Transverse colon (tissue), 4 donors: ENCODE measurements around the gene UBE2O. TPM values are rescaled to one million over a fixed set of nuclear protein-coding genes. Genes with fewer than 3 reads are reported as not detected.

Experiments used
- DNase-seq: peaks from one replicate; pipeline ENCODE4 v3.0.0-alpha.2; 2019
- H3K27ac ChIP-seq, 4 donors: fragments of 200-600 bp; sonication (generic); 2 replicates each; pipeline ENCODE4 v1.5.1; 2016 to 2018; ENCODE audit warnings: inconsistent platforms in 4 of 4
- H3K27me3 ChIP-seq: fragments of 200-600 bp; sonication (generic); 2 replicates; pipeline ENCODE4 v1.5.1; 2017; ENCODE audit warnings: inconsistent platforms
- H3K36me3 ChIP-seq, 4 donors: fragments of 200-600 bp; sonication (generic); 2 replicates each; pipeline ENCODE4 v1.5.1; 2017 to 2019; ENCODE audit warnings: inconsistent platforms in 4 of 4
- H3K4me1 ChIP-seq, 4 donors: fragments of 200-600 bp; sonication (generic); 2 replicates each; pipeline ENCODE4 v1.5.1; 2017 to 2020; ENCODE audit warnings: inconsistent platforms in 4 of 4
- H3K4me3 ChIP-seq, 4 donors: fragments of 200-600 bp; sonication (generic); 1 replicate in 1 of 4; 2 replicates in 3 of 4; pipeline versions ENCODE4 v1.5.1 to v1.6.1; 2017 to 2019; ENCODE audit warnings: inconsistent platforms in 4 of 4
- H3K9me3 ChIP-seq, 2 donors: fragments of 200-600 bp; sonication (generic); 2 replicates each; pipeline ENCODE4 v1.5.1; 2017 to 2019; ENCODE audit warnings: inconsistent platforms in 2 of 2
- EP300 ChIP-seq: sonication (generic); formaldehyde crosslinking; IDR thresholded peaks from one replicate; pipeline ENCODE4 v1.6.1; 2017; ENCODE audit warnings: antibody characterized with exemption, low read depth
- POLR2A ChIP-seq: fragments of 450-650 bp; IDR thresholded peaks from one replicate; pipeline ENCODE4 v1.6.1; 2016; ENCODE audit warnings: antibody characterized with exemption, mild to moderate bottlenecking, moderate library complexity
- POLR2AphosphoS5 ChIP-seq, 3 donors: sonication (generic); formaldehyde crosslinking; IDR thresholded peaks; one replicate each; pipeline ENCODE4 v1.6.1; 2016; ENCODE audit warnings: antibody characterized with exemption in 3 of 3
- WGBS, 2 donors: methylation state at CpG; one replicate each; pipeline ENCODE4 v1.1.5; 2018; ENCODE audit warnings: low coverage in 1 of 2; 5-methylcytosine and 5-hydroxymethylcytosine counted together
- in situ Hi-C, 4 donors: fragments of 200-750 bp; cut with MboI; loops; one replicate each; pipeline versions ENCODE4 v1.15.0 to v1.15.1; 2017; ENCODE audit warnings: low sequenced_read_pairs in 3 of 4, low pct_ligation_motif_present in 1 of 4, low pct_unique_long_range_greater_than_20kb in 1 of 4
- intact Hi-C: fragments of 100-400 bp; cut with DNase I; formaldehyde crosslinking; loops from one replicate; pipeline ENCODE4 v1.15.1; 2023; ENCODE audit warnings: low total_unique reads
- total RNA-seq, 4 donors: library from RNA; depleted of rRNA; stranded (reverse); fragments of >200 nt; gene quantifications; one replicate each; pipeline ENCODE4 v1.1.0, GENCODE V29; 2016
- TF ChIP-seq, protein P1 (sequence below), 5 experiments: fragments of 200-600 bp in 3 of 5; fragments of 450-650 bp in 2 of 5; sonication (generic) in 3 of 5; IDR thresholded peaks; 1 replicate in 2 of 5; 2 replicates in 3 of 5; pipeline ENCODE4 v1.5.1; 2016 to 2017; ENCODE audit warnings: antibody characterized with exemption in 5 of 5, inconsistent platforms in 3 of 5, mild to moderate bottlenecking in 2 of 5, moderate library complexity in 1 of 5

The UBE2O gene
- total RNA-seq, 4 donors from 2014 or later, result 9.8 to 28.8 (median 15.9) TPM

DNA sequence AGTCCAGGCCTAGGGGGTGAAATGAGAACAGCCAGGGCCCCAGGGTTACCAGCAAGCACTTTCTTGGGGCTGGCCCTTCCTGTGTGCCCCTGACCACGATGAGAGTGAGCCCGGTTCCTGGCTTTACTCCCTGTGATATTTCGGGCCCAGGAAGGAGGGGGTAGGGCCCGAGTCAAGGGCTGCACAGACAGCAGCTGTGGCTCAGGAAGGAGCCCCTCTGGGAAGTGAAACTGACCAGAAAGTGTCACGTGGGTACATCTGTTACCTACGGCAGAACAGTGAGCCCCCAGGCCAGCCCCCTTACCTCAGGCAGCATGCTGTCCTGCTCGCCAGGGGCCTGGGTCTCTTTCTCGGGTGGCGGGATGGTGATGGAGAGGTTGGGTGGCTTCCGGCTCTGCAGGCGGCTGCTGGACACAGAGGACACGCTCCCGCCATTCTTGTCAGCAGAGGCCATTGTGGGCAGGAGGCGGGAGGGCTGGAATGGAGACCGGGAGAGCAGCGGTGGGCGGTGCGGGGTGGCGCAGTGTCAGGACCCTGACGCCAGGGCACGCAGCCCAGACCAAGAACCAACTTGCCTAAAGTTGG lies 28.2 kb upstream of the UBE2O start:
- in situ Hi-C loops, result no loop called here
- DNase-seq, result peak; percentile 68
- H3K27ac ChIP-seq, result peak overlapping the region; percentile 61 to 79 (median 70)
- 77% methylated on average over 21 of the region's 21 CpGs; no CpG with 5 or more reads in 1 of the 2 donors for WGBS, 2 donors
- no peaks in the 10 kb centered on the region for H3K27me3 ChIP-seq
- no peak overlapping the region for H3K4me3 ChIP-seq
- H3K36me3 ChIP-seq, result no peaks in the 10 kb centered on the region
- intact Hi-C loops, result no loop called here
- TF ChIP-seq POLR2AphosphoS5 (IDR thresholded peaks at IDR 0.05) (peak in 1 of 3 donors; percentile 46), POLR2A (no peak)
- H3K9me3 ChIP-seq, result no peaks in the 10 kb centered on the region
- no peaks in the 10 kb centered on the region for H3K4me1 ChIP-seq

DNA sequence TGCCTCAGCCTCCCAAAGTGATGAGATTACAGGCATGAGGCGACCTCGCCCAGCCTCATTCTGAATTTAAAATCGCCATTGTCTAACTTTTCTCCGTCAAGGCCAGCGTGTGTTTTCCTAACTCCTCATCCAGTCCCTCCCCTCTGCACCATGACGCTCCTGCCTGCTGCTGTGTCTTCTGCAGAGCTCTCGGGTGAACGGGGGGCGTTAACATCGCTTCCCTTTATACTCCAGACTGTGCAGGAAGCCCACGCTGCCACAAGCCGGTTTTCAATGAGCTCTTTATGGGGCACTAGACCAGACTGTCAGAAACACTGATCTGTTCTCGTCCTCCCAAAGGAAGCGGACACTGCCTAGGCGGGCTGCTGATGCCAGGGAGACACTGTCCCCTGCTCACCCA lies 27.7 kb upstream of the UBE2O start:
- 77% methylated on average over 15 of the region's 15 CpGs; no CpG with 5 or more reads in 1 of the 2 donors for WGBS, 2 donors
- TF ChIP-seq, protein P1, sequence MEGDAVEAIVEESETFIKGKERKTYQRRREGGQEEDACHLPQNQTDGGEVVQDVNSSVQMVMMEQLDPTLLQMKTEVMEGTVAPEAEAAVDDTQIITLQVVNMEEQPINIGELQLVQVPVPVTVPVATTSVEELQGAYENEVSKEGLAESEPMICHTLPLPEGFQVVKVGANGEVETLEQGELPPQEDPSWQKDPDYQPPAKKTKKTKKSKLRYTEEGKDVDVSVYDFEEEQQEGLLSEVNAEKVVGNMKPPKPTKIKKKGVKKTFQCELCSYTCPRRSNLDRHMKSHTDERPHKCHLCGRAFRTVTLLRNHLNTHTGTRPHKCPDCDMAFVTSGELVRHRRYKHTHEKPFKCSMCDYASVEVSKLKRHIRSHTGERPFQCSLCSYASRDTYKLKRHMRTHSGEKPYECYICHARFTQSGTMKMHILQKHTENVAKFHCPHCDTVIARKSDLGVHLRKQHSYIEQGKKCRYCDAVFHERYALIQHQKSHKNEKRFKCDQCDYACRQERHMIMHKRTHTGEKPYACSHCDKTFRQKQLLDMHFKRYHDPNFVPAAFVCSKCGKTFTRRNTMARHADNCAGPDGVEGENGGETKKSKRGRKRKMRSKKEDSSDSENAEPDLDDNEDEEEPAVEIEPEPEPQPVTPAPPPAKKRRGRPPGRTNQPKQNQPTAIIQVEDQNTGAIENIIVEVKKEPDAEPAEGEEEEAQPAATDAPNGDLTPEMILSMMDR (IDR thresholded peaks at IDR 0.05), result no peak
- TF ChIP-seq POLR2AphosphoS5 (IDR thresholded peaks at IDR 0.05) (no peak), EP300 (no peak), POLR2A (no peak)
- DNase-seq, result no peak
- H3K27ac ChIP-seq, result peak overlapping the region; percentile 54 to 79 (median 70)
- no peaks in the 10 kb centered on the region for H3K27me3 ChIP-seq
- intact Hi-C loops (no loop called here), in situ Hi-C loops (no loop called here)
- H3K4me1 ChIP-seq, result no peaks in the 10 kb centered on the region
- no peak overlapping the region for H3K4me3 ChIP-seq
- no peaks in the 10 kb centered on the region for H3K9me3 ChIP-seq
- no peaks in the 10 kb centered on the region for H3K36me3 ChIP-seq

DNA sequence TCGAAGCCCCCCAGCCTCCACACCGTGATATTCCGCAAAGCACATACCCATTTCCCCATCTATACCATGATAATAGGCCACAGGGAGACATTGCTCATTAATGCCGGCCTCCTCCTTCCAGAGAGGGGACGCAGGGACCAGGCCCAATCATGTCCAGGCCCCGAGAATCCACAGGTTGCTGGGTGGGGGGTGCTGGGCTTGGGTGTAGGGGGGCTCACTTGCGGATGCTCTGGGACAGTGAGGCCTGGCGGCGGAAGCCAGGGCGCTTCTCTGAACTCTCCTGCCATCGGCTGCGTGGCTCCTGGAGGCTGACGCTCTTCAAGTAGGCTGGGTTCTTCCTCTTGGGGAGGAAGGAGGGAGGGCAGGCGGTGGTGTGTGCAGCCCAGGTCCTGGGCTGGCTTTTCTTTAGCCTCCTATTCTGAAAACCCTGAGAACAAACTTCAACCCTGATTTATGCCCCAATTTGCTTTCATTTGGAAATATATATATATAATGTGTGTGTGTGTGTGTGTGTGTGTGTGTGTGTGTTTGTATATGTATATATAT lies 26.6 kb upstream of the UBE2O start:
- Histone ChIP-seq H3K36me3 (no peaks in the 10 kb centered on the region), H3K27me3 (no peaks in the 10 kb centered on the region), H3K9me3 (no peaks in the 10 kb centered on the region), H3K4me3 (no peak overlapping the region), H3K4me1 (no peaks in the 10 kb centered on the region), H3K27ac (no peak overlapping the region)
- no peak for DNase-seq
- no peak for TF ChIP-seq EP300
- TF ChIP-seq, protein P1 (IDR thresholded peaks at IDR 0.05), result no peak
- TF ChIP-seq POLR2AphosphoS5 (IDR thresholded peaks at IDR 0.05), result no peak
- TF ChIP-seq POLR2A, result no peak
- WGBS, 2 donors, result 93% methylated on average over 14 of the region's 14 CpGs; no CpG with 5 or more reads in 1 of the 2 donors
- intact Hi-C loops (no loop called here), in situ Hi-C loops (no loop called here)

DNA sequence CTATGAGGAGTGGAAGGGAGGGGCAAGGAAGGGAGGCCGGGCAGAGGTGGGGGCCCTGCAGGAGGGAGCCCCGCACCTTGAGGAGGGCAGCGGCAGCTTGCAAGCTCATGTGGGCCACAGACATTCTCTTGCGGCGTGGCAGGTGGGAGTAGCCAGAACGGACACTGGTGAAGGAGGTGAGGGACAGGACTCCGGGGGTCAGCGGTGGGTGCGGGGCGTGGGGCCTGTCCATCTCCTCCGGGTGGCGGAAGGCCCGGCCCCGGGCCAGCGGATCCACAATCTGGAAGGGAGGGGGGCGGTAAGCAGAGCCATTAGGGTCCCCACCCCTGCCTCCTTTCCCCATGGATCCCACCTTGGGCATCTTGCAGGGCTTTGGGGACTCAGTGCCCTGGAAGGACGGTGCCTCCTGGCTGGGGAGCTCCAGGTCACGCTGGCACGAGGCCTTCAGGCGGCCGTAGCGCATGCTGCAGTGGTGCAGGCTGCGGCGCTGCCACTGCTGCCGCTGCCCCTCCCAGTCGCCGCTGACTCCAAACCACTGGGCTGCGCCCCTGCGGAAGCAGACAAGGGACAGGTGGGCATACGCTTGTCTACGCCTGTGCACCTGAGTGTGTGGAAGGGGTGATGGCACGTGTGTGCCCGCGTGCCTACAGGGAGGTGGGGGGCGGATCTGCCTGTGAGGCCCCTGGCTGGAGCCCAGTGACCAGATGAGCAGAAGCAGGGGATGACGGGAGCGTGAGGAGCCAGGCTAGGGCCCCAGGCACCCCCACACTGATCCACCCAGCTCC lies 26.0 kb upstream of the UBE2O start:
- Histone ChIP-seq H3K4me1 (no peaks in the 10 kb centered on the region), H3K36me3 (no peaks in the 10 kb centered on the region), H3K27me3 (no peaks in the 10 kb centered on the region), H3K27ac (no peak overlapping the region), H3K9me3 (no peaks in the 10 kb centered on the region), H3K4me3 (no peak overlapping the region)
- in situ Hi-C loops (no loop called here), intact Hi-C loops (no loop called here)
- no peak for TF ChIP-seq EP300
- WGBS, 2 donors, result 90 to 91% methylated on average over 3 to 37 of the region's 37 CpGs
- DNase-seq, result no peak

DNA sequence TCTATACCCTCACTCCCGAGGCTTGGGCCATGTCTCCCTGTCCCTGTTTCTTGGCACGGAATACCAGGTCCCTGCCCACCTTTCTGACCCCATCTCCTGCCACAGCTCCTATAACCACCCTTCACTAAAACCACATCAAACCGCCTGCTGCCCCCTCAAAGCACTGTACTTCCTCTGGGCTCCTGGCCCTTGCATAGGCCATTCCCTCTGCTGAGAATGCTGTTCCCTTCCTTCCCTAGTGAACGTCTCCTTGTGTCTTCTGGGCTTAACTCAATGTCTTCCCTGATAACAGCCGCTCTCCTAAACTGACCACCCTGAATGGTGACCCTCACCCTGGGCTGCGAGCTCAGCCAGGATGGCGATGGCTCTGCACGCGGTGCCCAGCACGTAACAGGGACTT lies 25.1 kb upstream of the UBE2O start:
- WGBS, 2 donors, result 95% methylated on average over 10 of the region's 10 CpGs; no CpG with 5 or more reads in 1 of the 2 donors
- no peak for DNase-seq
- Histone ChIP-seq H3K27ac (no peak overlapping the region), H3K27me3 (no peaks in the 10 kb centered on the region), H3K4me3 (no peak overlapping the region), H3K9me3 (no peaks in the 10 kb centered on the region), H3K36me3 (no peaks in the 10 kb centered on the region), H3K4me1 (no peaks in the 10 kb centered on the region)
- in situ Hi-C loops (no loop called here), intact Hi-C loops (no loop called here)
- TF ChIP-seq POLR2A, result no peak
- TF ChIP-seq EP300, result no peak
- TF ChIP-seq, protein P1 (IDR thresholded peaks at IDR 0.05), result no peak
- no peak for TF ChIP-seq POLR2AphosphoS5 (IDR thresholded peaks at IDR 0.05)
